Fibroblast of upper back skin (primary cell): Measurements from ENCODE around the gene FAM76B.
A peak's percentile ranks its signal among the peaks of the same experiment; 100 is the strongest.
"Not testable (repeated sequence)": the region's sequence is repeated elsewhere in the genome, so short reads cannot be mapped to it uniquely, and the experiment has no call there.

ENCODE experiments used
- DNase-seq: peaks from one replicate; pipeline ENCODE4 v3.0.0-alpha.2; 2013

FAM76B gene

GRCh38 chr11:95789506-95790122 is at the start of gene FAM76B:
TSS of gene FAM76B (minus strand) at chr11:95789782. CDS start at chr11:95789478, 304 bp downstream.
- DNase-seq, result peak; percentile 99

GRCh38 chr11:95835768-95836488 is 46.3 kb upstream of the FAM76B start:
- peak; percentile 94 for DNase-seq

- peak; percentile 12 for DNase-seq
These were observed 45.8 kb upstream of the FAM76B start for GRCh38 chr11:95835351-95835750.

DNA sequence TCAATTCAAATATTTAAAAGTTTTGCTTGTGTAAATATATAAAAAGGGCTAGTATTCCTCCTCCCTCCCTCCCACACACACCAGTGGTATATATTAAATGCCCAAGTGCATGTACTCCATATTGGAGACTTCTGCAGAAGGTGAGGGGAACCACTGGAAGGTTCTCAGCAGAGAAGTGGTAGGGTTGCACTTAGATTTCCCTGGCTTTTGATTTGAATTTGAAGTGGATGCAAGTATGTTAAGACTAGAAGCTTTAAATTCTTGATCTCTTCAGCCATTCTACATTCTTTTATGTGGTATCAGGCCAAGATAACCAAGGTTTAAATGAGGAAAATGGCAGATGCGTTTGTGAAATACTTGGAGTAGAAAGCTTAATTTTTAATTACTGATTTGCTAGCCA is 43.8 kb upstream of the FAM76B start:
- no peak for DNase-seq

DNA sequence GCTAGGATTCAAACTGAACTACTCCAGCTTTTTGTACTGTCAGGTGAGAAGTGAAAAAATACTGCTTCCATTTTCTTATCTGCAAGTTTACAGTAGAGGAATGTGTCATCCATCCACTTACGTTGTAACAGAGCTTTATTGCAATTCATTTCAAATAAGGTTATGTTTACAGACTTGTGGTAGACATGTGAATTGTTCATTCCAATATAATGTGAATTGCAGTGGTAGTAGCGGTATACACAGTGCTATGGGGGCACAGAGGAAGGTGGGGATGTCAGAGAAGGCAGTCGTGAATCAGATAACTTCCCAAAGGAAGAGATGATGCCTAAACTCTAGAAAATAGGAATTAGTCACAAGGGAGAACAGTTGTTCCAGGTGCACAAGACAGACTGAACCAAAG is 43.2 kb upstream of the FAM76B start:
- DNase-seq, result peak; percentile 54

GRCh38 chr11:95831198-95831883 is 41.8 kb upstream of the FAM76B start:
- peak; percentile 97 for DNase-seq

DNA sequence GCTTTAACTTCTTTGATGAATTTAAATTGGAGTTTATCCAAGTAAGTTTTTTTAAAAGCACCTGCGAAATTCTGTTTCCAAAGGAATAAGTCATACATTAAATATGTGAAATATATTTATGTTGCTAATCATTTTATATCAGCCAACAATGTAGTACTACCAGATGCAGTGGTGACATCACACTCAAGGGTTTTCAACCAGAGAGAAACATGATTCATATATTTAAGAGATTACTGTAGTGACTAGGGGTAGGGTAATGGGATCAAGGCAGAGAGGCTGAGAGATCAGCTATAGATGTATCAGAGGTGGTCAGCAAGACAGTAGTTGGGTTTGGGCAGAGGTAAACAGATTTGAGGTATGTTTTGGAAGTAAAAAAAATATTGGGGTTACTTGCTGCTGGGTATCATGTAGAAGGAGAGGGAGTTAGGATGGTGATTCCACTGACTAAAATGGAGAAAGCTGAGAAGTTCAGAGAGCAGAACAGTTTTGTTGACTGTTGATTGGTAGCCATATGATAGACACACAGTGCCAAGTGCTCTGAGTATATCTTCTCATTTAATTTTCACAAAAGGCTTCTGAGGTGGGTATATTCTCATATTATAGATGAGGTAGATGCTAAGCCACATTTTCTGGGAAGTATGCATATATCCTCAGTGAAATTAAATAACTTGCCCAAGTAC is 40.1 kb upstream of the FAM76B start:
- DNase-seq, result peak; percentile 69

GRCh38 chr11:95827696-95828095 is 38.1 kb upstream of the FAM76B start:
- DNase-seq, result peak; percentile 22

DNA sequence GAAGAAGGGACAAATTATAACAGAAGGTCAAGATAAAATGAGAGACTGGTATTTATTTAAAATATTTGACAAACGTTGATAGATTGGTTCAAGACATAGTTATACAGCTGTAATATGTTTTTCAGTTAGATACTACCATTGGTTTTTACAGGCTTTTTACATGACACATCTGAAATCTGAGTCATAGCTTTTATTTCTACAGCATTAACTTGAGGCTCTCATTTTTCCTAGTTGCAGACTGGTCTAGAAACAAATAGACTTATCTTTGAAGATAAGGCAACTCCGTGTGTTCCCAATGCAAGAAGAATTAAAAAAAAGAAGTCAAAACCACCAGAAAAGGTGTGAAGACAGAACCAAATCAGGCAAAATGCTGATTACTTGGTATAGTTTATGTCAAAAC is 32.1 kb upstream of the FAM76B start:
- peak; percentile 36 for DNase-seq

- no peak for DNase-seq
These were observed 26.5 kb upstream of the FAM76B start for GRCh38 chr11:95816037-95816436.

GRCh38 chr11:95811052-95811451 is 21.5 kb upstream of the FAM76B start:
- not testable (repeated sequence) for DNase-seq

GRCh38 chr11:95806464-95806863 is 16.9 kb upstream of the FAM76B start:
- not testable (repeated sequence) for DNase-seq

DNA sequence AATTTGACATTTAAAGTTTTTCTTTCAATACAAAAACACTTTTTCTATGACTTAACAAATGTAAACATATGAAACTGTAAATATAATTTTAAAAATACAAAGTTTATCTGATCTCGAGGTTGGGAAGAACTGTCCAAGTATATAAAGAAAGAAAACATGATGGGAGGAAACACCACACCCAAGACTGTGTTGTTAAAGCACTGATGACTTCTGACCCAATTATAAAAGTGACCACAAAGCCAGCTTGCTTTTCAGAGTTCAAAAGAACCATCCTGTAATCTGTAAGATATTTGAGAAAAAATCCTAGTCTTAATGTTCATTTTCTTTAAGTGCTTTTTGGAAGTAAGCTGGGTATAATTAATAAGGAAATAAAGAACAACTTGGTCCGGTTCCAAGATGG is 16.3 kb upstream of the FAM76B start:
- no peak for DNase-seq

- DNase-seq, result no peak
These were observed 14.4 kb upstream of the FAM76B start for GRCh38 chr11:95803973-95804372.

GRCh38 chr11:95802806-95803205 is 13.2 kb upstream of the FAM76B start:
- DNase-seq, result no peak

DNA sequence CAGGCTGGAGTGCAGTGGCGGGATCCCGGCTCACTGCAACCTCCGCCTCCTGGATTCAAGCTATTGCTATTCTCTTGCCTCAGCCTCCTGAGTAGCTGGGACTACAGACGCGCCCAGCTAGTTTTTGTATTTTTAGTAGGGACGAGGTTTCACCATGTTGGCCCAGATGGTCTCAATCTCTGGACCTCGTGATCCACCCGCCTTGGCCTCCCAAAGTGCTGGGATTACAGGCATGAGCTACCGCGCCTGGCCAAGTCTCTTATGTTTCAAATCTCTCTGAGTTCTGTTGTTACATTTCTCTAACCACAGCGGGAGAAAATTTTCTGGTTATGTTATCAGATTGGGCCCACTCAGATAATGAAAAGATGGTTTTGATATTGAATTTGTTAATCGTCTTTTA is 10.9 kb upstream of the FAM76B start:
- DNase-seq, result no peak

GRCh38 chr11:95799546-95799945 is 10.0 kb upstream of the FAM76B start:
- DNase-seq, result no peak

- DNase-seq, result no peak
These were observed 6.9 kb upstream of the FAM76B start for GRCh38 chr11:95796501-95796900.

DNA sequence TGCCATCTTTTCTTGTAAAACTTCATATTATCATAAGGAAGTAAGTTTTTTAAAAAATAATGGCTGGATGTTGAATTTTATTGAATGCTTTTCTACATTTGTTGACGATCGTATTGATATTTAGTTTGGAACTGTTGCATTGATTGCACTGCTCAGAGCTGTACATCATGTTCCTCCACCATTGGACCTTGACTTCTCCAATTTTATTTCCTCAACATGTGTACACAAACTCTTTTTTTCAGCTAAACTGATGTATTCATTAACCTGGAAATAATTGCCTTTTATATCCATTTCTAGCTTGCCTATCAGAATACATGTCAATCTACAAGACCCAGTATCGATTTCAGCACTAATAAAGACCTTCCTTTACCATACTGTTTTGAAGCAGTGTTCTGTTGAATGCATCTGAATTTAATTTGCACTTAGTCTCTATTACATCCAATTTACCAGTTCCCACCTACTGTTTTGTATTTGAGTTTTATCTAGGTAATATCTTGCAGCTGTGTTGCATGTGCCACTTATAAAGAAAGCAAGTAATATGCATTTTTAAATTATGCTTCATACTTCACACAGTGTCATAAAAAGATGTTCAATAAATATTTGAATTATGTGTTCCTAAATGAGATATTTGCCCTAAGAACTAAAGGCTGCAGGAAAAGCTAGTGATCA is 6.2 kb upstream of the FAM76B start:
- DNase-seq, result no peak

- no peak for DNase-seq
These were observed 4.5 kb upstream of the FAM76B start for GRCh38 chr11:95794086-95794485.

DNA sequence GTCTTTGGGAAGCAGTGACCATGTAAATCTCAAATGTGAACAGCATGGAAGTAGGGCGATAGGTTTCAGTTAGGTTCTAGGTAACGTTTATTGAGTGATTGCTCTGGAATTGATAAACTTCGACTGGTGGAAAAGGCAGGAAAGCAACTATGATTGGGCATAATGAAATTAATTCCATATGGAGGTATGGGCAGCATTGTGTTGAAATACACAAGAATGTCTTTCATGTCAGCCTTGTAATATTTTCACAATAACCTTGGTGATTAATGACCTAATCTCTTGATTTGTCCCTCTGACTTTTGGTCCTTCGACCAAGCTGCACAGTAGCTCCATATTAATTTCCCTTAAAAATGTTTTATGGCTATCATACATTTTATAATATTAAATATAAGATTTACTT is 3.5 kb upstream of the FAM76B start:
- DNase-seq, result peak; percentile 16

DNA sequence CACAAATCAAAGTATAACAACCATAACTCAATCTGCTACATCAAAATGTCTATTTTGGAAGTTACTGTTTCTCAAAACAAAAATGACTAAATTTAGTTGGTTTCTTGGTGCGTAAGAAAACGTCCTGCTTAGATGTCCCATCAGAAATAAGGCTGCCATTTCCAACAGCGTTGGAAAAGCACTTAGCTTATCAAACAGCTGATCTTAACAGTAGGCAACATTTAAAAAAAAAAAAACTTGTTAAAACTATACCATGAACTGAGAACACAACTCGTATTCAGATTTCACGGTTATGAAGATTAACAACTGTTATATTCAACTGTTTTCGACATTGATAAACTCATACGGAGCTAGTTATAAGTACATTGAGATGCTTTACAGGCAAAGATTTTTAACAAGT is 3.1 kb upstream of the FAM76B start:
- no peak for DNase-seq

DNA sequence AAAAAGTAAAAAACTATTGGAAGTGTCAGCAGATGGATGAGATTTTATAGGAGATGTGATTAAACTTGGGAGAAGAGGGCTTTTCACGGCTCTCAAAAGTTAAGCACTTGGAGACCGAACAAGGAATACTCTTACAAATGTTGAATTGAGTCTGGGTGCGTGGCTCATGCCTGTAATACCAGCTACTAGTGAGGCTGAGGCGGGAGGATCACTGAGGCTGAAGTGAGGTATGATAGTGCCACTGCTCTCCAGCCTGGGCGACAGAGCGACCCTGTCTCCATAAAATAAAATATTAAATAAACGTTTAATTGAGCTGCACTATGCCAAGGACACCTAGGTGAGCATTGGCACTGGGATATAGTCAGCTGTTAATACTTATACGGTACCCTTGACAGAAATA is 2.6 kb upstream of the FAM76B start:
- no peak for DNase-seq
